DMS153 treated with DMSO at 0.1 percent for 48 hours (cell line): ENCODE measurements around the gene CCNB2.

Experiments
- DNase-seq: peaks from one replicate; lab custom pipeline; 2025; ENCODE audit not compliant: unreplicated experiment; lab: John Stamatoyannopoulos, UW

The CCNB2 gene

GRCh38 chr15:59166166-59166565, 61.2 kb downstream of the CCNB2 start:
- DNase-seq = no peak

GRCh38 chr15:59166601-59167265, 61.8 kb downstream of the CCNB2 start:
- peak; percentile 6 for DNase-seq

- DNase-seq = no peak
These were observed 63.6 kb downstream of the CCNB2 start for GRCh38 chr15:59168536-59168935.

- no peak for DNase-seq
These were observed 64.3 kb downstream of the CCNB2 start for GRCh38 chr15:59169251-59169708.

GRCh38 chr15:59170295-59171066, 65.5 kb downstream of the CCNB2 start:
- DNase-seq = peak; percentile 43

- no peak for DNase-seq
These were observed 66.1 kb downstream of the CCNB2 start for GRCh38 chr15:59171067-59171397.

- DNase-seq = no peak
These were observed 67.4 kb downstream of the CCNB2 start for GRCh38 chr15:59172289-59172901.

- no peak for DNase-seq
These were observed 68.2 kb downstream of the CCNB2 start for GRCh38 chr15:59173194-59173593.

- no peak for DNase-seq
These were observed 69.3 kb downstream of the CCNB2 start for GRCh38 chr15:59174151-59174834.
